ENCODE data around the gene ZMYND11. TPM values are rescaled to one million over a fixed set of nuclear protein-coding genes. Genes with fewer than 3 reads are reported as not detected.

Gene ZMYND11
- total and polyA plus RNA-seq, 2 donors from 2014 or later: 32.7 to 80.7 TPM

DNA sequence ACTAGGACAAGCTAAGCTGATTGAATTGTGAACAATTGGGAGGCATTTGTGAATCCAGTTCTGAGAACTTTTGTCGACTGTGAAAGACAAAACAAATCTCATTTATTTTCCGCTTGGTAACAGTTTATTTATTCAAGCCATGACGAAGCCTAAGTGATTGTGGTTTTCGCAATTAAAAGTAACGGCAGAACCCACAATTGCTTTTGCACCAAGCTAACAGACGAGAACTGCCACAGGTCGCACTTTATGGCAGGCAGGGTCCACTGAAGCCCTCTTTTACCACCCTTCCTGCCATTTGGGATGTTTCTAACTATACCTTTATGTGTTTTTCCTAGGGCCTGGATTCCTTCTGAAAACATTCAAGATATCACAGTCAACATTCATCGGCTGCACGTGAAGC, 111.2 kb downstream of the ZMYND11 start:
- Histone ChIP-seq H3K27me3 (ENCODE audit: control insufficient read depth, insufficient read depth, low read length) (no peaks in the 10 kb centered on the region), H3K9ac (ENCODE audit: low read length in 3 of 3) (no peak overlapping the region), H3K9me3 (ENCODE audit: control insufficient read depth in 2 of 3, insufficient read depth in 1 of 3, low read length in 3 of 3) (no peaks in the 10 kb centered on the region), H3K27ac (ENCODE audit: low read depth in 2 of 2, low read length in 2 of 2) (no peak overlapping the region), H3K36me3 (ENCODE audit: control insufficient read depth in 2 of 3, insufficient read depth in 3 of 3, low read length in 3 of 3) (peaks cover 10 to 58% (median 25%) of the 10 kb centered on the region in 3 donors), H3K4me1 (ENCODE audit: control insufficient read depth in 2 of 3, insufficient read depth in 2 of 3, low read depth in 1 of 3, low read length in 3 of 3) (no peaks in the 10 kb centered on the region), H3K4me3 (ENCODE audit: low read length in 3 of 3) (no peak overlapping the region)
- FAIRE-seq (no peak), DNase-seq (no peak)
- TF ChIP-seq, protein P1, sequence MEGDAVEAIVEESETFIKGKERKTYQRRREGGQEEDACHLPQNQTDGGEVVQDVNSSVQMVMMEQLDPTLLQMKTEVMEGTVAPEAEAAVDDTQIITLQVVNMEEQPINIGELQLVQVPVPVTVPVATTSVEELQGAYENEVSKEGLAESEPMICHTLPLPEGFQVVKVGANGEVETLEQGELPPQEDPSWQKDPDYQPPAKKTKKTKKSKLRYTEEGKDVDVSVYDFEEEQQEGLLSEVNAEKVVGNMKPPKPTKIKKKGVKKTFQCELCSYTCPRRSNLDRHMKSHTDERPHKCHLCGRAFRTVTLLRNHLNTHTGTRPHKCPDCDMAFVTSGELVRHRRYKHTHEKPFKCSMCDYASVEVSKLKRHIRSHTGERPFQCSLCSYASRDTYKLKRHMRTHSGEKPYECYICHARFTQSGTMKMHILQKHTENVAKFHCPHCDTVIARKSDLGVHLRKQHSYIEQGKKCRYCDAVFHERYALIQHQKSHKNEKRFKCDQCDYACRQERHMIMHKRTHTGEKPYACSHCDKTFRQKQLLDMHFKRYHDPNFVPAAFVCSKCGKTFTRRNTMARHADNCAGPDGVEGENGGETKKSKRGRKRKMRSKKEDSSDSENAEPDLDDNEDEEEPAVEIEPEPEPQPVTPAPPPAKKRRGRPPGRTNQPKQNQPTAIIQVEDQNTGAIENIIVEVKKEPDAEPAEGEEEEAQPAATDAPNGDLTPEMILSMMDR (IDR thresholded peaks at IDR 0.05; ENCODE audit: borderline replicate concordance, extremely low read depth, insufficient read depth): no peak
- intact Hi-C loops (cut with DNase I): no loop called here

DNA sequence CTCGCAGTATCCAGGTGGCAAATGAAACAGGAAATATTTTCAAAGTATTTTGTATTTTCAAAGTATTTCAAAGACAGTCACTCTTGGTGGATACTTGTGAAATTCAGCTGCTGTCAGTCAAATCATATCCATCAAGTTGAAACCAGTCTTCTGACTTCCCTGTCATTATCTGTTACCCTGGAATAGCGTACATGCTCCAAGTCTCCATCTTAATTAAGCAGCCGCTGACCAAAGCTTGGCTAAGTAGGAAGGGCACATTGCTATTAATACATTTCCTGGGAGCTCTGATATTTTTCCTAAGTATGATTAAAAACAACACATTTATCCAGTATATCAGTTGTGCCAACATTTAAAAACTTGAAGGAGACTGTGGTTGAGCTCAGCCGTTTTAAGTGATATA, 112.2 kb downstream of the ZMYND11 start:
- H3K36me3 ChIP-seq (ENCODE audit: control insufficient read depth in 2 of 3, insufficient read depth in 3 of 3, low read length in 3 of 3): peaks cover 10 to 63% (median 26%) of the 10 kb centered on the region in 3 donors
- H3K27ac ChIP-seq (ENCODE audit: low read depth in 2 of 2, low read length in 2 of 2): no peak overlapping the region
- intact Hi-C loops (cut with DNase I): no loop called here
- no peaks in the 10 kb centered on the region for H3K4me1 ChIP-seq (ENCODE audit: control insufficient read depth in 2 of 3, insufficient read depth in 2 of 3, low read depth in 1 of 3, low read length in 3 of 3)
- H3K9ac ChIP-seq (ENCODE audit: low read length in 3 of 3): no peak overlapping the region
- no peaks in the 10 kb centered on the region for H3K27me3 ChIP-seq (ENCODE audit: control insufficient read depth, insufficient read depth, low read length)
- FAIRE-seq: no peak
- no peaks in the 10 kb centered on the region for H3K9me3 ChIP-seq (ENCODE audit: control insufficient read depth in 2 of 3, insufficient read depth in 1 of 3, low read length in 3 of 3)
- no peak overlapping the region for H3K4me3 ChIP-seq (ENCODE audit: low read length in 3 of 3)
- TF ChIP-seq, protein P1 (IDR thresholded peaks at IDR 0.05; ENCODE audit: borderline replicate concordance, extremely low read depth, insufficient read depth): no peak
- no peak for DNase-seq

DNA sequence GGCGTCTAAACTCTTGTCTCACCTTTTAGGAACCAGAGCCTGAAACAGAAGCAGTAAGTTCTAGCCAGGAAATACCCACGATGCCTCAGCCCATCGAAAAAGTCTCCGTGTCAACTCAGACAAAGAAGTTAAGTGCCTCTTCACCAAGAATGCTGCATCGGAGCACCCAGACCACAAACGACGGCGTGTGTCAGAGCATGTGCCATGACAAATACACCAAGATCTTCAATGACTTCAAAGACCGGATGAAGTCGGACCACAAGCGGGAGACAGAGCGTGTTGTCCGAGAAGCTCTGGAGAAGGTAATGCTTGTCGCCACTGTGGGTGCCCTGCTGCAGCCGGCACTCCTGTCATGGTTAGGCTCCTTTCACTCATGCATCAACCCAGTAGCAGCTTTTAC, 113.1 kb downstream of the ZMYND11 start:
- Histone ChIP-seq H3K27me3 (ENCODE audit: control insufficient read depth, insufficient read depth, low read length) (no peaks in the 10 kb centered on the region), H3K4me3 (ENCODE audit: low read length in 3 of 3) (no peak overlapping the region), H3K4me1 (ENCODE audit: control insufficient read depth in 2 of 3, insufficient read depth in 2 of 3, low read depth in 1 of 3, low read length in 3 of 3) (no peaks in the 10 kb centered on the region), H3K9me3 (ENCODE audit: control insufficient read depth in 2 of 3, insufficient read depth in 1 of 3, low read length in 3 of 3) (no peaks in the 10 kb centered on the region), H3K36me3 (ENCODE audit: control insufficient read depth in 2 of 3, insufficient read depth in 3 of 3, low read length in 3 of 3) (peaks cover 10 to 58% (median 29%) of the 10 kb centered on the region in 3 donors), H3K9ac (ENCODE audit: low read length in 3 of 3) (no peak overlapping the region), H3K27ac (ENCODE audit: low read depth in 2 of 2, low read length in 2 of 2) (no peak overlapping the region)
- intact Hi-C loops (cut with DNase I): no loop called here
- FAIRE-seq (no peak), DNase-seq (no peak)
- TF ChIP-seq, protein P1 (IDR thresholded peaks at IDR 0.05; ENCODE audit: borderline replicate concordance, extremely low read depth, insufficient read depth): no peak

DNA sequence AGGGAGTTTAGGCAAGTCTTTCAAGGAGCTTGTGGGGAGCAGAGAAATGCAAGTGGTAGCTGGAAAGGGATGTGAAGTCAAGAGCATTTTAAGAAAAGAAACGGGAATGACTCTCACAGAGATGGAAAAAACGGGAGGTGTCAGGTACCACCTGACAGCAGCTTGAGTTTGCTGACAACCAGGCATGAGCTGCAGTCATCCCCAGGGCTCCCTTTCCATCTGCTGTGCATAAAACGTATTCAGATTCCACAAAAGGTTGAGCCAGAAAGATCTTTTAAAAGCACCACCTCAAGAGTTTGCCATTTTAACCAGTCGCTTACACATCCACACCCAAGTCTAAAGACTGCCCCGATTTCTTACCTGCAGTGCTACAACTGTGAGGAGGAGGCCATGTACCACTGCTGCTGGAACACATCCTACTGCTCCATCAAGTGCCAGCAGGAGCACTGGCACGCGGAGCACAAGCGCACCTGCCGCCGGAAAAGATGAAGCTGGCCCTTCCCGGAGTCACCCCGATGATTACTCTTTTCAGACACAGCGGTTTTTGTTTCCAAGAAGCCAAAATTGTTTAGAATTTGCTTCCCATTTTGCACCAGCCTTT, 116.8 kb downstream of the ZMYND11 start:
- FAIRE-seq (no peak), DNase-seq (no peak)
- no peaks in the 10 kb centered on the region for H3K9me3 ChIP-seq (ENCODE audit: control insufficient read depth in 2 of 3, insufficient read depth in 1 of 3, low read length in 3 of 3)
- H3K27me3 ChIP-seq (ENCODE audit: control insufficient read depth, insufficient read depth, low read length): no peaks in the 10 kb centered on the region
- H3K27ac ChIP-seq (ENCODE audit: low read depth in 2 of 2, low read length in 2 of 2): no peak overlapping the region
- peaks cover 8 to 52% (median 26%) of the 10 kb centered on the region in 3 donors for H3K36me3 ChIP-seq (ENCODE audit: control insufficient read depth in 2 of 3, insufficient read depth in 3 of 3, low read length in 3 of 3)
- TF ChIP-seq, protein P1 (IDR thresholded peaks at IDR 0.05; ENCODE audit: borderline replicate concordance, extremely low read depth, insufficient read depth): no peak
- H3K4me3 ChIP-seq (ENCODE audit: low read length in 3 of 3): no peak overlapping the region
- no peaks in the 10 kb centered on the region for H3K4me1 ChIP-seq (ENCODE audit: control insufficient read depth in 2 of 3, insufficient read depth in 2 of 3, low read depth in 1 of 3, low read length in 3 of 3)
- no peak overlapping the region for H3K9ac ChIP-seq (ENCODE audit: low read length in 3 of 3)
- intact Hi-C loops (cut with DNase I): no loop called here

All from kidney (tissue), 14 donors.